GM19240 (cell line): ENCODE data around the gene CYP46A1.

Source experiments
- DNase-seq: peaks from one replicate; pipeline ENCODE4 v3.0.0; 2011; ENCODE audit warnings: low spot score; ENCODE audit not compliant: insufficient read length

Gene CYP46A1

DNA sequence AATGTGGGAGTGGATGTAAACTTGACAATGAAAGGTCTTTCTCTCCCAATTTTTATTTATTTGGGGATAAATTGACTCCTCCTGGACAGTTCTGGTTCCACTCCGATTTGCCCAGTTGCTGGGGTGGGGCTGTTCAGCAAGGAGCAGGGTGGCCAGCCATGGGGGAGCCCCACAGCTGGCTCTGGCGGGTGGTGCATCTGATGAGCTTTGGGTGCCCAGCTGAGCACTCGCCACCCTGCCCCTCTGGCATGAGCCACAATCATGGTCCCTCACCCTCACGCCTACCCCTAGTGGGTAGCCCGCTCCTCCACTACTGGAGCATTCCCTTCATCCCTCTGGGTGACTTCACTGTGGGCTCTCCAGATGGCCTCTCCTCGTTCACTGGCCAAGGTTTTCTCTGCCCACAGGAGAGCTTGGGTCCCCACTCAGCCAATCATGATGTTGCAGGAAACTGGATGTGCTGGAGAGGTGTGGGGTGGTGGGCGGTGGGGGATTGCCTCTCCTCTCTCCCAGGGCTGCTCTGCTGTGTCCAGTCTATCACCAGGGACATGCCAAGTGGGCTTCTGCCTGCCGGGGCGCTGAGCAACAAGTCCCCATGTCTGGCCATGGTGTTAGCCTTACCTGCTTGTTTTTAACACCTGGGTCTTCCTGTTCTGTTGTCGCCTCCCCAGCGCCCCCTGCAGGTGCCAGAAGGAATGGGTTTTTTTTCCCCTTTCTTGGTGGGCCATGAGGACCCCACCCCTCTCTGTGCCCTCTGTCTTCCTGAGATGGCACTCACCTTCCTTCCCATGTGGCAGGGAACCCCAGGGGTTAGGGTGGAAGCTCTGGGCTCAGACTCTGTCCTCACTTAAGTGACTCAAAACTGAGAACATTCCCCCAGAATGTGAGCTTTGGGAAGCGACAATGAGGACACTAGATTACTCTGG, 3.4 kb downstream of the CYP46A1 start:
- no peak for DNase-seq

- no peak for DNase-seq
These were observed 4.1 kb downstream of the CYP46A1 start for GRCh38 chr14:99688210-99688581.

DNA sequence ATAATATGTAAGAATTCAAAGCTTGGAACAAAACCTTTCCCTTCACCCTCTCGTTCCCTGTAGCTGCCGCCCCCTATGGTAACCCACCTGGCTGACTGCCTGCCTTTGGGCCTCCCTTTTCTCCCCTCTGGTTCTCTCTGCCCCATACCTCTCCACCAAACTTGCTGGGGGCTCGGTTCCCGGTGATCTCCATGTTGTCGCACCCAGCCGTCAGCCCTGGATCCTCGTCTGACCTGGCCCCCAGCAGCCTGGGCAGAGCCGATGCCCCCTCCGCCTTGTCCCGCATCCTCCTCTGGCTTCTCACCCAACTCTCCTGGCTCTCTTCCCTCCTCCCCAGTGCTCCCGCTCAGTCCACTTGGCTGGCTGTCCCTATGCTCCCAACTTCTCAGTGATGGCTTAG, 4.5 kb downstream of the CYP46A1 start:
- no peak for DNase-seq

DNA sequence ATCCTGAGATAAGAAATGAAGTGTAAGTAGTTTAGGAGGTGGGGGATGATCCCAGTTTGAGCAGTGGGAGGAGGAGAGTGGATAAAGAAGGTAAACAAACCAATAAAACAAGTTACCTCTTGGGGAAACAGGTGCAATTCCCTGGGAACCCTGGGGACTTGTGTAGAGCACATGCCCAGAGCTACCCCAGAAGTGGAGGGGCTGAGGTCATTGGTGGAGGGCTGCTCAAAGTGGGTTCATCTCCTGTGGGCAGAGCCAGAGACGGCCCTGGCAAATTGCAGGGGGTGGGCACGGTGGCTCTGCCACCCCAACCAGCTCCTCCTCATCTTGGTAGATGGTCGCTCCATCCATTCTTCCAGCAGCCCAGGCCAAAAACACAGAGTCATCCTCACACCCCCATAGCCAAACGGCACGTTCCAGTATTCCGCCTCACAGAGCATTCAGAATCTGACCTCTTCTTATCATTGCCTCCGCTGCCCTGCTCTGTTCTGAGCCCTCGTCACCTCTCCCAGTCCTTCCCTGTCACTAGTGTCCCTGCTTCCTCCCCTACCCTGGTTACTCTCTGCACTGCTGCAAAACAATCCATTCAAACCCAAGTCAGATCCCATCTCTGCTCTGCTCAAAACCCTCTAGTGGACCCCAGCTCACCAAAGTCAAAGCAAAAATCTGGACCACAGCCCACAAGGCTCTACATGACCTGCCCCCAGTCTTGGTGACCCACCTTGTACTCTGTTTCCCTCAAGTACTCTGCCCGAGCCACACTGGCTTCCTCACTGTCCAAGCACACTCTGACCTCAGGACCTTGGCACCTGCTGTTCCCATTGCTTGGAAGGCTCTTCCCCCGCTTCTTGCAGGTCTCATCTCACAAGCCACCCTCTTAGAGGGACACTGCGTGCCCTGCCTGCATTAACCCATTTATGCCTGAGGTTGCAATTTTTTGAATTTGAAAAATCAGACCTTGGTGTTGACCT, 5.5 kb downstream of the CYP46A1 start:
- DNase-seq = no peak

GRCh38 chr14:99690636-99691035, 6.5 kb downstream of the CYP46A1 start:
- no peak for DNase-seq

- DNase-seq = no peak
These were observed 7.2 kb downstream of the CYP46A1 start for GRCh38 chr14:99691111-99691885.

DNA sequence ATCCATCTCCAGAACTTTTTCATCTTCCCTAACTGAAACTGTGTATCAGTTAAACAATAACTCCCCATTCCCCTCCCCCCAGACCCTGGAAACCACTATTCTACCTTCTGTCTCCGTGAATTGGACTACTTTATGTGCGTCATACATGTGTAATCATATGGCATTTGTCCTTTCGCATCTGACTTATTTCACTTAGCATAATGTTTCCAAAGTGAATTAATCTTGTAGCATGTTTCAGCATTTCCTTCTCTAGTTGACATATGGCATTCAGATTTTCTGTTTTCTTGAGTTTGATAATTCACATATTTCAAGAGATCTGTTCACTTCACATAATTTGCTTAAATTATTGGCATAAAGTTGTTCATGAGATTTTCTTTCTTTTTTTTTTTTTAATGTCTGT, 9.8 kb downstream of the CYP46A1 start:
- DNase-seq = no peak

GRCh38 chr14:99696929-99697328, 12.8 kb downstream of the CYP46A1 start:
- no peak for DNase-seq

GRCh38 chr14:99698236-99698635, 14.1 kb downstream of the CYP46A1 start:
- no peak for DNase-seq

GRCh38 chr14:99698642-99699041, 14.5 kb downstream of the CYP46A1 start:
- DNase-seq = no peak

- DNase-seq = no peak
These were observed 15.1 kb downstream of the CYP46A1 start for GRCh38 chr14:99699085-99699760.

DNA sequence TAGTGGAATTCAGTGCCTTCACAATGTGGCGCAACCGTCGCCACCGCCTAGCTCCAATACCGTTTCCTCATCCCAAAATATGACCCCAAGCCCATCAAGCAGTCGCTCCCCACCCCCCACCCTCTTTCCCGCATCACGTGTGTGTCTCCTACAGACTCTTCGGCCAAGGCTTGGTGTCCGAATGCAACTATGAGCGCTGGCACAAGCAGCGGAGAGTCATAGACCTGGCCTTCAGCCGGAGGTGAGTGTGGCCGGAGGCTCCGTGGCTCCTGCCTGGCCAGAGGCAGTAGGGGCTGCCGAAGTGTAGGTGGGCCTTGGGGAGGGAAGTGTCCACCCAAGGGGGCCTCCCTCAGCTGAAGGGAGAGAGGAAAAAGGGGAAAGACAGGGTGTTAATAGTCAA, 15.8 kb downstream of the CYP46A1 start:
- no peak for DNase-seq

GRCh38 chr14:99700379-99700778, 16.3 kb downstream of the CYP46A1 start:
- DNase-seq = no peak

GRCh38 chr14:99701260-99701659, 17.2 kb downstream of the CYP46A1 start:
- no peak for DNase-seq

GRCh38 chr14:99702115-99702514, 18.0 kb downstream of the CYP46A1 start:
- DNase-seq = no peak

DNA sequence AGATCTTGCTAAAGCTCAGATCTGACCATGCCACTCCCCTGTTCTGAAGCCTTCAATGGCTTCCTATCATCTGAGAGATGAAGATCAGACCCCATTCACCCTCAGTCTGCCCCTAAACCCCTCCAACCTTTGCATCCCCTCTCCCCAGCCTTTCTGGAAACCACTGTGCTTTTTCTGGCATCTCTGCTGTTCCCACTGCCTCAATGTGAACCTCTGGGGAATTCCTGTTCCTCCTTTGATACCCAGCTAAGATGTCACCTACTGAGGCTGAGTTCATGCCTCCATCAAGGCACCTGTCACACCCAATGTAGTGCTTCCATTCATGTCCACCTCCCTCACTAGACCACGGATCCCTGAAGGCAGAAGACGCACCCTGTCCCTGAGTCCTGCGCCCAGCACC, 19.3 kb downstream of the CYP46A1 start:
- no peak for DNase-seq

DNA sequence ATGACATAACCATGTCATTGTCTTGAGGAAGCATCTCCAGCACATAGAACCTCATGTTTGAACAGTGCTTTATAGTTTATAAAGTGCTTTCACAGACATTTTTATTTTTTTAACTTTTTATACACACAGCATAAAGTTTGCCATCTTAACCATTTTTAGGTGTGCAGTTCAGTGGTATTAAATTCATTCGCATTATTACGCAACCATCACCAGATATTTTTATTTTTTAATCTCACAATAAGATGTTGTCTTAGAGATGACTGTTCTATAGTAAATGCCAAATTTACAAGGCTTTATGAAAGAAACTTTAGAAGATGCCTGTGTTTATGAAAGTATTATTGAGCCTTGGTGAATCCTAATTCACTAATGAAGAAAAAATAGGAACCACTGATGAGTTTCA, 19.9 kb downstream of the CYP46A1 start:
- DNase-seq = no peak

DNA sequence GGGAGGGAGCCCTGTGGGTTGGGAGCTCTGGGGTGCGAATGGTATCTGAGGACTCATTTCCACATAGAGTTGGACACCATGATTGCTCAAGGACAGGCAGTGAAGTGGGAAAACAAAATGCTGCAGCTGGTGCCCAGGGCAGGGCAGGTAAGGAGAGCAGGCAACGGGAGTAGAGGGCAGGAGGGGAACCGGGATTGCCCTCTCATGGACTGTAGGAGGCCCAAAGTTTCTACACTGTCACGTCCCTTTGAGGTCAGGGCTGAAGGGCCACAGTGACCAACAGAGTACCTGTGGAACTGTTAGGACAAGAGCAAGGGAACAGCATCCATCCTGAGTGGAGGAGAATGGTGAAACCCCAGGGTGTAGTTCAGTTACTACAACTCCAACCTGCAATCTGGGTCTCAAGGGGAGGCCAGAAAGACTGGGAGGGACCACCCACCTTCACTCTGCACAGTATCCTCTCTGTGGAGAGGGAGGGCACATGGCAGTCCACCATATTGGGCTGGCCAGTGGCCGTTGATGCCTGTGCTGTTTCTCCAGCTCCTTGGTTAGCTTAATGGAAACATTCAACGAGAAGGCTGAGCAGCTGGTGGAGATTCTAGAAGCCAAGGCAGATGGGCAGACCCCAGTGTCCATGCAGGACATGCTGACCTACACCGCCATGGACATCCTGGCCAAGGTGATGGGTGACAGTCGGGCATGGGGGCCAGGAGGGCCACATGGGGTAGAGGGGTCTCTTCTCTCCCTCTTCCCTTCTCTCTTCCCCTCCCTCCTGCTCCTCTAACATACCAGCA, 22.2 kb downstream of the CYP46A1 start:
- no peak for DNase-seq

DNA sequence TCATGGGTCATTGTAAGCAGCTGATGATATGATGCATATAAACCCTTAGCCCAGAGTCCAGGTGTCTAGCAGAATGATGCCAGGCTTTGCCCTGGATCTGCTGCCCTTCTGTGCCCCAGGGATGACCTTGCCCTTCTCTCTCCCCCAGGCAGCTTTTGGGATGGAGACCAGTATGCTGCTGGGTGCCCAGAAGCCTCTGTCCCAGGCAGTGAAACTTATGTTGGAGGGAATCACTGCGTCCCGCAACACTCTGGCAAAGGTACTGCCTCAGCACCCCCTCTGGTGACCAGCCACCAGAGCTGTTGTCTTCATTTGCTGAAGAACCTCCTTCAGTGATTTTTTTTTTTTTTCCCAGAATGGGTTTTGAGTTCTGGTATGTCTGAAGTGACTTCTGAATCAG, 23.3 kb downstream of the CYP46A1 start:
- DNase-seq = no peak

DNA sequence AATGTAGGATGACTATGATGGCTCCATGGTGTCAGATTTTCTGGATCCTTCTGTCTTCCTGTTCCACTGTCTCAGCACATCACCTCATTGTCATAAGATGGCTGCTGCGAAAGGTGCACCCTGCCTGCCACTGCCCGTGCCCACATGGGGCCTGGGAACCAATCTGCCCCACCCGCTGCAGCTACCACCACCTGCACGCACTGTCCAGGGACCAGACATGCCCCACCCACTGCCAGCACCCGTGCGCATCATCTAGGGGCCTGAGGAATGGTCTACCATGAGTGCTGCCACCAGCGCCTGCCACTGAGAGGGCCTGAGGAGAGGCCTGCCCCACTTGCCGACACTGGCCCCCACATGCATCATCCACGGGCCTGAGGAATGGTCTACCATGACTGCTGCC, 23.8 kb downstream of the CYP46A1 start:
- DNase-seq = no peak
